ENCODE data around the gene WDFY3.
"Not testable (repeated sequence)": the region's sequence is repeated elsewhere in the genome, so short reads cannot be mapped to it uniquely, and the experiment has no call there.

Gene WDFY3

DNA sequence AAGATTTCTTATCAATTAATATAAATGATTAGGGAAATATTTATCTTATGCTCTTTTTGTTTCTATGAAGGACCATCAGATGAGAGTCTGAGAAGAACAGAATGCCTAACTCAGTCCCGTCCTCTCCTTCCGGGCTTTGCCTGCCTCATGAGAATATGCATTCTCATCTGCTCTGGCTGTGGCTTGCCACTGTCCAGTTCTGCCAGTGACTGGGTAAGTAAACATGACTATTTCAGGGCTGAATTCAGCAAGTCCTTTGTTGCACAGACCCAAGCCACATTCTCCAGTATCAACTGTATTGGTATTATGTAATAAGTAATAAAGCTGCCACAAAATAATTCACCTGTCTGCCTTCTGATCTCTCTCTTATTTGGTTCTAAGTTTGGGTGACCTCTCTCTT, 110.7 kb downstream of the WDFY3 start:
- DNase-seq (ENCODE audit: low read depth): no peak

DNA sequence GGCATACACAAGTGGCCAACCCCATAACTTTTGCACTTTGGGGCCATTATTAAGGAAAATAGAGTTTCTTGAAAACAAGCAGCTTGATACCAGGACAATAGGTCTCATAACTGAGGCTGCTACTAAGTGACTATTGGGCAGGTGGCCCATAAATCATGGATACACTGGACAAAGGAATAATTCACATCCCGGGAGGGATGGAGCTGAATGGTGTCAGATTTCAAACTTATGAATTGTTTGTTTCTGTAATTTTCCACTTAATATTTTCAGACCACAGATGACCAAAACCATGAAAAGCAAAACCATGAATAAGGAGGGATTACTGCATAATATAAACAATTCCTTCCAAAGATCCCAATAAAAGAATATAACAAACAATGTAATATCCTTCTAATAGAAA, 114.4 kb downstream of the WDFY3 start:
- DNase-seq (ENCODE audit: low read depth): no peak

DNA sequence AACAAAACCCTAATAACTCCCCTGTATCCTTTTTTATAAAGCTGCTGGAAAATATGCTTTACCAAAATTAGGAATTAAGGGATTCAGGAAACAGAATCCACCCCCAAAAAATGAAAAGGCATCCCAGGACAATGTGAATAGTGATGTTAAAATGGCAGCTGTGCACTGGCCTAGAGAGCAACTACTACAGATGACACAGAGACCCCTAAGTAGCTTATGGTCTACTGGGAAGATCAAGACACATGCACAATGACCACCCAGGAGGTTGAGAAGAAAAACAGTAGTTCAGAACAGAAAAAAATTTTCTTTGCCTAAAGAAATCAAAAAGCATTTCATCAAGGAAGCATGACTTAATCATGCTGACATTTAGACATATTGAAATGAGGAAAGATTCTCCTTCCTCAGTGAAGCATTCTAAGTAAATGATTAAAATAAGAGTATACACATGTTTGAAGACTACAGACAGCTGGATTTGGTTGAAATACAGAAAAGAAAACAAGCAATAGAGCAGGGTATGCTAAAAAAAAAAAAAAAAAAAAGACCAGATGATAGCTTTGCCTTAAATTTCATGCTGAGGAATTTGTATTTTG, 117.3 kb downstream of the WDFY3 start:
- DNase-seq (ENCODE audit: low read depth): peak; percentile 4

DNA sequence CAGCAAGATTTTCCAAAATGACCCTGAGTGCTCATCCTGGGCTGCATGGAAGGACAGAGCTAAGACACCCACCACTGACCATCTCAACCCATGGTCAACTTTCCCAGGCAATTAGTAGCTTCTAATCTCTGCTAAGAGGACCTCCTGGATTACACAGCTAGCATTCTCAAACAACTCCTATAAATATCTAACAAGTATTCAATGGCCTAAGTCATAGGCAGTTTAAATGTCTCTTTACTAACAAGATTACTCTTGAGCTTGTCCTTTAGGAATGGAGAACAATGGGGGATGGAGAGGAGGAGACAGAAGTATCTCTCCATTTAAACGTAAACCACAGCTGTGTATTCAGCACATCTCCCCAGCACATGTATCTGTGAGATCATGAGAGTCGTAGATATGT, 118.1 kb downstream of the WDFY3 start:
- DNase-seq (ENCODE audit: low read depth): no peak

DNA sequence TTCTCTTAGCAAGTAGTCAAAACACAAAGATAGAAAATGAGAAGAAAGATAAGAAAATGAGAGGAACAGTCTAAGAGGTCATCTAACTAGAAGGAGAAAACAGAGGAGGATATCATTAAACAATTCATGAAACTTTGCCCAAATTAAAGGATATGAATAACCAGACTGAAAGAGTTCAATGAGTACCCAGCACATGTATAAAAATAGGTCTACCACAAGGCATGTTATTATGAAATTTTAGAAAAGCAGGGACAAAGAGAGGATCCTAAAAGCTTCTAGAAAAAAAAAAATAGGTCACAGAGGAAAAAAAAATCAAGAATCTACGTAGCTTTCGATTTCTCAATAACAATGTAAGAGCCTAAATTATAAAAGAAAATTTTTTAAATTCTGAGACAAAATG, 118.5 kb downstream of the WDFY3 start:
- no peak for DNase-seq (ENCODE audit: low read depth)

DNA sequence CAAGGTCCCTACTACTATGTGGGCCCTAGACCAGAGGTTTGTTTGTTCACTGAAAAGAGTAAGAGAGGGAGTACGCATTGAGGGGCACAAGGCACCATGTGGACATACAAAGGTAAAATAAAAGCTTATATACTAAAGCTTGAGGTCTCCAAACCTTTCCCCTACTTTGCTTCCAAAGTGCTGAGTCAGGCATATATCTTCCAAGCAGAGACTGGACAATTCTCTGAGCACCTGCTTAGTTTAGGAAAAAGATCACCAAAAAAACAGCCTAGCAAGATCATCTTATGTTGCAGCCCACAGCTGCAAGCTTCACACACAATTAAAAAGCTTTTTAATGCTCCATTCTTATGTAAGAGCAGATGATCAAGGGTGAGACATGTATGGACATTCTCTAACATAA, 119.5 kb downstream of the WDFY3 start:
- no peak for DNase-seq (ENCODE audit: low read depth)

DNA sequence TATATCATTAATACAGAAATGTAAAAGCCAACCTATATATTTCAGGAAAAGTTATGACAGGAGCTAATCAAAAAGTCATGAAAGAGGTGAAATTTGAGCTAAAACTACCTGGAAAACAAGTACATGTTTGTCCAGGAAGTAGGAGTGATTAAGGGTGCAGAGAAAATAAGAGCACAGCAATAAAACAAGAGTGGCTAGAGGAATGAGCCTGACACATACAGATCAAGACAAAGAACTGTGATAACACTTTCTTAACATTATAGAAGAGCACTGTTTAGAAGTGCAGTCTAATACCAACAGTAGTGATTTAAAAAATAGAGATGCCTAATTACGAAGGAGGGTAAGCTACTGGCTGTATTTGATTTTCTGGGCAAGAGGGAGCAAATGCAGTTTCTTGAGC, 125.1 kb downstream of the WDFY3 start:
- no peak for DNase-seq (ENCODE audit: low read depth)

DNA sequence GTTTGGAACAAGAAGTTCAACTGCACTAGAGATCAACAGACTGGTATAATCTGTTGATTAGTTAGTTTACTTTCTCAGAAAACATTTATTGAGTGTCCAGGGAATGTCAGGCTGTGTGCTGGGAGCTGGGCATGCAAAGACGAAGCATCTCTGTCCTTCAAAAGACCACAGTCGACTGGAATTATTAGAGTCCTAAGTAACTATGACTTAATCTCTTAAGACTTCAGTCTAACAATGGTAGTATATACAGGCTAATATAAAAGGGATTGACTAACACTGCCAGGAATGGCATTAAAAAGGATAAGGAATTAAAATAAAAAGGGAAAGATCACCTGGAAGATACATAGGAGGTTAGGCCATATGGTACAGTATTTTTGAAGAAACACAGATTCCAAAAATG, 128.7 kb downstream of the WDFY3 start:
- no peak for DNase-seq (ENCODE audit: low read depth)

DNA sequence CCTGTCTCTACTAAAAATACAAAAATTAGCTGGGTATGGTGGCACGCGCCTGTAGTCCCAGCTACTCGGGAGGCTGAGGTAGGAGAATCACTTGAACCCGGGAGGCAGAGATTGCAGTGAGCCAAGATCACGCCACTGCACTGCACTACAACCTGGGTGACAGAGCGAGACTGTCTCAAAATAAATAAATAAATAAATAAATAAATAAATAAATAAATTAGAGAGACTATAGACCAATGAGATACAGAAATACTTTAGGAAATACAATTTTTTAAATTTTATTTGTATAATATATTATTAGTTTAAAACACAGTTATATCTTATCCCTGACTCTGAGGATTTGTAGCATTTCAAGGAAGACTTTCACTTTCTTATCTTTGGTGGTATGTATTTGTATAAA, 136.9 kb downstream of the WDFY3 start:
- not testable (repeated sequence) for DNase-seq (ENCODE audit: low read depth)

DNA sequence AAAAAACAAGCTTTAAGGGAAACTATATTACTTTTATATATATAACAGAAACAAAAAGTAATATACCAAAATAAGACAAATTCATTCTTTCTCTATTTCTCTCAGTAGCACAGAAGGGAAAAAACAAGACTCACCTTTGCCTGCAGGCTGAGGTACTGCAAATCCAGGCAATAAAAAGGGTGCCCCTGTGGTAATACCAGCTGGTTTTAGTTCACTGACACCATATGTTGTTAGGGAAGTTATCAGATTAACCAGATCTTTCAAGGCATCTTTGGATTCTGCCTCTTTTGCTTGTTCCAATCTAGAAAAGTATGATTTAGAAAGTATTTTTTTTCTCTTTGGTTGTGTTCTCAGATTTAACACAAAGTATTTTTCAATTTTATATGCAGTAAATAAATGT, 139.8 kb downstream of the WDFY3 start:
- DNase-seq (ENCODE audit: low read depth): no peak

DNA sequence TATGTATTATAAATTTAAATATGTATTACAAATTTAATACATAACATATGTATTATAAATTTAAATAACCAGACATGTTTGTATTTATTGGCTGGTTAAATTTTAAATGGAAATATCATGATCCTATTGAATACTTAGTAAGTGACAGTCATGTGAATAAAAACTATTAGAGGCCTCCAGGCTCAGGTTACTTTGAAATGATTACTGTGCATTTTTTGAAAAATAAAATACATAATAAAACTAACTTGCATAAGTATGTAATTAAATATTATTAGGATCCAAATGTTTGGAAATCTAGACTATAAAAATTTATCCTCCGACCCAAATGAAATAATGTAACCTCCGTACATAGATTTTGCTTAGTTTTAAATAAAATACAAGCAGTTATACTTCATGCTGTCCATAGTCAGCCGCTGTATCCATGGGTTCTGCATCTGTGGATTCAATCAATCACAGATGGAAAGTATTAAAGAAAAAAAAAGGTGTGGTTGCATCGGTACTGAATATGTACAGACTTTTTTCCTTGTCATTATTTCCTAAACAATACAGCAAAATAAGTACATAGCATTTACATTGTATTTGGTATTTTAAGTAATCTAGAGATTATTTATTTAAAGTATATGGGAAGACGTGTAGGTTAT, 140.7 kb downstream of the WDFY3 start:
- DNase-seq (ENCODE audit: low read depth): no peak

DNA sequence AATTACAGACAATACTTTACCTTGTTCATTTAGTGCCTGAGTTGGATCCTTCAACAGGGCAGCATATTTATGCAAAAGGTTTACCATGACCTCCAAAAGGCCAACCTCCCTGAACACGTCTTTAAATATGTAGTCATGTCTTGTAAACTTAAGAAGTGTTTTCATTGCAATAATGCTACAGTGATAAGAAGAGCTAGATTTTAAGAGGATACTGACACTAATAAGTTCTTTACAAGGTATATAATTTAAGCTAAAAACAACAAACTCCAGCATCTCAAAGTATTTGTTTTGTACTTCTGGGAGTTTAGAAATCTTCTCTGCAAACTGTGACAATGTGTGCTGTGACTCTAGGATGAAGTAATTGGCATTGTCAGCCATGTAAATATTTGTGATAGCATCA, 145.4 kb downstream of the WDFY3 start:
- DNase-seq (ENCODE audit: low read depth): no peak

DNA sequence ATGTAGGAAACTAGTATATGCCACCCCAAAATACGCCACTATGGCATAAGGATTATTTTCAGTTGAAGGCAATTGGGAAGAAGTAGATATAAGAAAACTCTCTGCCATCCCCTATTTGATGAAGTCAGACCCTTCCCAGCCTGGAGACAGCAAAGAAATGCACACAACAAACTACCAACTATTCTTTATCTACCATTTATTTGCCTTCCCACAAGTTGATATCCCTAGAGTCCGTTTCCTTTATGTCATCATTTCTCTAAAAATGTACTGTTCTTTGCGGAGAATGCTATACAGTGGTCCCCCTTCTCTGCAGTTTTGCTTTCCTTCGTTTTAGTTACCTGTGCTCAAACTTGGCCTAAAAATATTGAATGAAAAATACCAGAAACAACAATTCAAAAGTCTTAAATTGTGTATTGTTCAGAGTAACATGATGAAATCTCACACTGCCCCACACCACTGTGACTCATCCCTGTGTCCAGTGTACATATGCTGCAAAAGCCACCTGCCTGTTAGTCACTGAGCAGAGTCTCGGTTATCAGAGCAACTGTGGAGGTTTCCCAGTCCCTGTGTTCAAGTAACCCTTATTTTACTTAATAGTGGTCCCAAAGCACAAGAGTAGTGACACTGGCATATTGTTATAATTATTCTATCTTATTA, 152.3 kb downstream of the WDFY3 start:
- peak; percentile 75 for DNase-seq (ENCODE audit: low read depth)

DNA sequence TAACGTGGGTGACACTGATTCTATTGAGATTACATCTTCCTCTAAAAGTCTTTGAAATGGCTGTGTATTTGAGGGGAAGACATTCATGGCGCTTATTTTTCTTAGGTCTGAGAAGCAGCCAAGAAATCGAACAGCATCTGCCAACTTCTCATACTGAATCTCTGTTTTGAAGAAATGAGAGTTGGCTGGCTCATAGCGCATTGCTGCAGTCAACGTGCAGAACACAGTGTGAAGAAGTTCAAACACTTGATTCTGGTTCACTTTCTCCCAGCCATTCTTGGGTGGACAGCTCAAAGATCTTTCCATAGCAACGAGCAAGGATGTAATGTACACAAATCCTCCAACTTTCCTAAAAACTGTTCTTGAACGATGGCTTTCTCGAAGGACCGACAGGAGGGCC, 156.5 kb downstream of the WDFY3 start:
- no peak for DNase-seq (ENCODE audit: low read depth)

DNA sequence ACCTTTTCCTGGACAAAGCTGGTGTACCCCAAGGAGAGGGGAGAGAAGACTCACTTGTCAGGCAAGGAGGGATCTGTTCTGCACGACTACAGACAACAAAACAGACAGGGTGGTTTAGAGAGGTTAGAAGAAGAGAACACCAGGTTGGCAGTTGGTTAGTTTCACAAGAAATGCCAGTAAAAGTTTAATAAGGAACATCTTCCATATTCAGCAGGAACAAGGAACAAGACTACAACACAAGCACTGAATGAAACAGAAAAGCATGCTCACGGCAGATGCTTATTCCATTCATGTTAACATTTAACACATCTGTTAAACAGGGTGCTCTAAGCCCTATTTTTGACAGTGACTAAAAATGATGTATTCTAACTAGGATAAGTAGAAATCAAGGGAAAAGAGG, 158.2 kb downstream of the WDFY3 start:
- DNase-seq (ENCODE audit: low read depth): no peak

DNA sequence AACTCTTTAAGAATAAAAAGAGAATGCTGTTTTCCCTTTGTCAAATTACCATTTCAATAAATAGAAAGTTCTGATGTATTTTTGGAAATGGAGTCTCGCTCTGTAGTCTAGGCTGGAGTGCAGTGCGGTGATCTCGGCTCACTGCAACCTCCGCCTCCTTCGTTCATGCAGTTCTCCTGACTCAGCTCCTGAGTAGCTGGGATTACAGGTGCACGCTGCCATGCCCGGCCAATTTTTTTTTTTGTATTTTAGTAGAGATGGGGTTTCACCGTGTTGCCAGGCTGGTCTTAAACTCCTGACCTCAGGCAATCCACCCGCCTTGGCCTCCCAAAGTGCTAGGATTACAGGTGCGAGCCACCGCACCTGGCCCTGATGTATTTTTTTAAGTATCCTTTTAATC, 159.9 kb downstream of the WDFY3 start:
- DNase-seq (ENCODE audit: low read depth): not testable (repeated sequence)

DNA sequence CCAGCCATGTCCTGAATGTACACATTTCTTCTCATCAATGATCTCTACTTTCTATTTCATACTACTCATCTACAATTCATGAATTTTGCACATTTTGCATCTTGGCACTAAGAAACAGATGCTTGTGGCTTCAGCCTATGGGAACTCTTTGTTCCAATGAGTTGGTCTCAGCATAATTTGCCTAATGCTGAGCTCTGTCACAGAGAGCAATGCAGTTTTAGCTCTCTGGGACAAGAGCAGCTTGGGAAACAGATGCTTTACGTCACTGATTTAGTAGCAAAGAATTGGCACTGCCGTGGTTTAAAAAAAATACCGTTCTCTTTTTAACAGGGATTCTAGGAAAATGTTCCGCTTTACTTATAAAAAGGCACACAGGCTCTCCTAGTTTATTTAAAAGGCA, 162.4 kb downstream of the WDFY3 start:
- DNase-seq (ENCODE audit: low read depth): no peak

DNA sequence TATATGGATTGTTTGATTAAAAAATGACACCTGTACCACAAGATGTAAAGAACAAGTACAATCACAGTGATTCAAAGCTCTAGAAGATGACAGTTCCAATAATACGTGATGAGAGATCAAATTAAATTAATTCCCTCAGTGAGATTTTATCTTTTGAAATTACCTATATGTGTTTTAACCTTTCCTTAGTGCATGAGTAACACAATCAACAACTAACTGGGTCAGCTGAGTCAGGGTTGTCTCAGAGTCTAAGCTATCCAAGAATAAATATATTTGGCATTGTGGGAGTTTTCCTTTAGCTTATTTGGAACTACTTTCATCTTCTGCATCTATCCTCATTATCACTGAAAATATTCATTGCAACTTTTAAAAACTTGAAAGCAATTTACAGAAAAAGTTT, 162.8 kb downstream of the WDFY3 start:
- DNase-seq (ENCODE audit: low read depth): no peak

DNA sequence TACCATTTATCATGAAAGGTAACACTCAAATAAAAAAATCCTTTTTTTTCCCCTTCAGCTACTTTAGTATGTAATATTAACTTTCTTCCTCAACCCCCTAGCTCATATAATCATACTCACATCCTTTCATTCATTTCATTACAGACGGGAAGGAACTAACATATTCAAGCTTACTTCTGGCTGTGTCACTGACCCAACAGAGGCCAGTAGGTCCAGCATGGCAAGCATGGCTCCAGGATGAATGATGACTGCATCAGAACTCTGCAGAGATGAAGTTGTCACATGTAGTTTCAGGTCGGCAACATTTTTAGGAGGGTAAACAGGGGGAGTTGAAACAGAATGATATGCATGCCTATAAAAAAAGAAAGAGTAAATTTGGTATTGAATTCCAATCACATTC, 163.4 kb downstream of the WDFY3 start:
- no peak for DNase-seq (ENCODE audit: low read depth)

DNA sequence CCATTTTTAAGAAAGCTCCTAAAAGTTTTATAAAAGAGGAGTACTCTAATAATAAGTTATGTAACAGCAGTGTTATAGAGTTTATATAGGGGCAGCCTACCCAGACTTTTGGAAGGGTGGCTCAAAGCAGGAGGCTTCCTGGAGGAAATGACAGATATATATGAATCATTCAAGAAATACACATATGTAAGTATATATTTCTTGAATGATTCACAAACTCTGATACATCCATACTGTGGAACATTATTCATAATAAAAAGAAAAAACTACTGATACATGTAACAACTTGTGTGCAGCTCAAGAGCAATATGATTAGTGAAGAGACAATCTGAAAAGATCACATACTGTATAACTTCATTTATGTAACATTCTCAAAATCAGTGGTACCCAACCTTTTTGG, 166.2 kb downstream of the WDFY3 start:
- no peak for DNase-seq (ENCODE audit: low read depth)

DNA sequence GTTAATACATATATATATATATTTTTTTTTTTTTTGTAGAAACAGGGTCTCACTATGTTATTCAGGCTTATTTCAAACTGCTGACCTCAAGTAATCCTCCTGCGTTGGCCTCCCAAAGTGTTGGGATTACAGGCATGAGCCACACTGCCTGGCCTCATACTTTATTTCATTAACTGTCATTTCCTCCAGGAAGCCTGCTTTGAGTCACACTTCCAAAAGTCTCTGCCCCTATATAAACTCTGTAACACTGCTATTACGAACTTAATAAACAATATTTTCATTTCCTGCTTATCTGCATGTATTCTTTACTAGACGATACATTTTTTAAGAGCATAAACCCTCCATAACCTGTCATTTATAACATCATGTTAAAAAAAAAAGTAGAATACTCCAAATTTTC, 167.2 kb downstream of the WDFY3 start:
- no peak for DNase-seq (ENCODE audit: low read depth)

DNA sequence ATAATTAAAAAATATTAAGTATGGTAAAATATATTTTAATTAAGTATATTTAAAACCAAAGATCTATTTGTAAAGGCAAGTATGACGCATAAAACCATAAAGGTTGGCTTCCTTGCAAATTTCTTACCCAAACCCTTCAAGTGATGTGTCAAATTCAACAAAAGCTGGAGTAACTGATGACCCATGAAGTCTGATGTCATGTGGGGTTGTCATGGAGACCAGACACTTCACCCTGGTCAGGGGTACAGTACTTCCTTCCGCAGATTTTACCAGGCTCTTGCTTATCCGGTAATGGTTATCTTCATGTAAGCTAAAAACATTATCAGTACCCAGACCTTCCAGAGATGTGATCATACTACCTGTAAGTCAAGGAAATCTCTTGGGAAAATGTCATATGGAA, 170.1 kb downstream of the WDFY3 start:
- no peak for DNase-seq (ENCODE audit: low read depth)

DNA sequence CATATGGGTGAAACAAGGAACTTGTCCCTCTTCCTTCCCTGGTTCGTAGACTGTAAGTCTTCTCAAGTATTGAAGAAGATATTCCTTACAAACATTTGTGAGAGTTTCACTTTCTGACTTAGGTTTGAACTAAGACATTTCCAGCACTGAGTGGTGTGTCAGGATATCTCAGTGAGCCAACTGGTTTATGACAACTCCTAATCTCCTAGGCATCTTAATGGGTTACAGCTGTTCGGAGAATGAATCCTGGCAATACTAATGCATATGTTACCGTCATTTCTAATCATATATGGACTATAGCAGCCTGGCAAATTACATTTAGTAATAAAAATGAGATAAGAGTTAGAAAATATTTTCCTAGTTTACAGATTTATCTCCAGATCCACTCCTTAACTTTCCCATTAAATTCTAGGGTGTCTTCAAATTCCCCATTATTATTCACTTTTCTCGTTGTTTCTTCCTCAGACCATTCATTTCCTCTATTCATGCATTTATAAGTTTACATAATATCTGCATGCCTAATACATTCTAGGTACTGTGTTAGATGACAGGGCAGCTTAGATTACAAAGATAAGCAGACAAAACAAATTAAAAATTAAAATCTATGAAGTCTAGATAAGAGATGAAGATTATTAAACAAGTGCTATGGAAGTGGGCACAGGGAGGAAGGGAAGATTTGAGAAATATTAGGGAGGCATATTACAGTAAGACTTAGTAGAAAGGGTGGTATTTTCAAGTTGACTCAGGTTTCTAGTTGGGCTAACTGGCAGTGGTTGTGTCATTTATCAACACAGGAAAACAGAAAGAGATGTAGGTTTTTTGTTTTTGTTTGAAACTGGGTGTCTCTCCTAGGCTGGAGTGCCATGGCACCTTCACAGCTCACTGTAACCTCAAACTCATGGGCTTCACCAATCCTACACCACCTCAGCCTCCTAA, 173.9 kb downstream of the WDFY3 start:
- peak; percentile 38 for DNase-seq (ENCODE audit: low read depth)

Measured in fibroblast of the conjunctiva (primary cell).